HT-29 (cell line): Measurements from ENCODE around the gene KRT83. TPM values are rescaled to one million over a fixed set of nuclear protein-coding genes. Genes with fewer than 3 reads are reported as not detected.
A peak's percentile ranks its signal among the peaks of the same experiment; 100 is the strongest.
"Not testable (repeated sequence)": the region's sequence is repeated elsewhere in the genome, so short reads cannot be mapped to it uniquely, and the experiment has no call there.

Source experiments
- DNase-seq: peaks from one replicate; pipeline ENCODE4 v3.0.0-alpha.2; 2015; ENCODE audit warnings: low spot score
- total RNA-seq: library from RNA; depleted of rRNA; stranded (reverse); fragments of >200 nt; shearing (Covaris generic); gene quantifications from 2 replicates; pipeline ENCODE4 v1.2.3, GENCODE V29; 2014

KRT83 gene
- total RNA-seq, 1 experiment from 2014 or later = 0.94 TPM

- no peak for DNase-seq
These were observed 32.6 kb upstream of the KRT83 start for GRCh38 chr12:52353766-52354165.

- no peak for DNase-seq
These were observed 31.8 kb upstream of the KRT83 start for GRCh38 chr12:52352951-52353350.

GRCh38 chr12:52351196-52352059, 30.2 kb upstream of the KRT83 start:
- DNase-seq = no peak

GRCh38 chr12:52350786-52351185, 29.6 kb upstream of the KRT83 start:
- no peak for DNase-seq

- DNase-seq = no peak
These were observed 28.9 kb upstream of the KRT83 start for GRCh38 chr12:52350021-52350620.

- no peak for DNase-seq
These were observed 28.0 kb upstream of the KRT83 start for GRCh38 chr12:52349196-52349595.

- no peak for DNase-seq
These were observed 26.6 kb upstream of the KRT83 start for GRCh38 chr12:52347551-52348510.

- DNase-seq = peak; percentile 70
These were observed 25.8 kb upstream of the KRT83 start for GRCh38 chr12:52347016-52347415.

- peak; percentile 44 for DNase-seq
These were observed 25.4 kb upstream of the KRT83 start for GRCh38 chr12:52346593-52346992.

GRCh38 chr12:52345041-52345440, 23.8 kb upstream of the KRT83 start:
- DNase-seq = not testable (repeated sequence)

- DNase-seq = no peak
These were observed 22.9 kb upstream of the KRT83 start for GRCh38 chr12:52344111-52344510.

GRCh38 chr12:52343550-52343949, 22.4 kb upstream of the KRT83 start:
- DNase-seq = no peak

GRCh38 chr12:52342781-52343490, 21.7 kb upstream of the KRT83 start:
- no peak for DNase-seq

- DNase-seq = no peak
These were observed 19.9 kb upstream of the KRT83 start for GRCh38 chr12:52341066-52341580.

- no peak for DNase-seq
These were observed 17.2 kb upstream of the KRT83 start for GRCh38 chr12:52338241-52338960.

- DNase-seq = no peak
These were observed 15.9 kb upstream of the KRT83 start for GRCh38 chr12:52337054-52337453.

GRCh38 chr12:52336641-52337040, 15.4 kb upstream of the KRT83 start:
- DNase-seq = no peak

GRCh38 chr12:52335598-52336262, 14.5 kb upstream of the KRT83 start:
- DNase-seq = peak; percentile 52

GRCh38 chr12:52334185-52334584, 13.0 kb upstream of the KRT83 start:
- no peak for DNase-seq

- peak; percentile 45 for DNase-seq
These were observed 12.1 kb upstream of the KRT83 start for GRCh38 chr12:52333321-52333720.
